Fibroblast of lung (primary cell): ENCODE data around the gene GPRC5C. TPM values are rescaled to one million over a fixed set of nuclear protein-coding genes. Genes with fewer than 3 reads are reported as not detected.

Source experiments
- DNase-seq, 2 donors: peaks; one replicate each; pipeline versions ENCODE4 v3.0.0 to v3.0.0-alpha.2; 2010; ENCODE audit warnings: low read depth in 2 of 2
- H2AFZ ChIP-seq: 2 replicates; pipeline ENCODE4 v1.5.1; 2012; ENCODE audit warnings: low read length, control low read depth, inconsistent platforms
- H3K27ac ChIP-seq: 2 replicates; pipeline ENCODE4 v1.5.1; 2011; ENCODE audit warnings: low read length, control low read depth; ENCODE audit not compliant: insufficient read depth
- H3K27me3 ChIP-seq: 2 replicates; pipeline ENCODE4 v1.5.1; 2011; ENCODE audit warnings: mild to moderate bottlenecking, low read length; ENCODE audit not compliant: control insufficient read depth, insufficient read depth
- H3K36me3 ChIP-seq: 2 replicates; pipeline ENCODE4 v1.5.1; 2011; ENCODE audit warnings: low read length; ENCODE audit not compliant: control insufficient read depth, insufficient read depth
- H3K4me1 ChIP-seq: 2 replicates; pipeline ENCODE4 v1.5.1; 2011; ENCODE audit warnings: low read length; ENCODE audit not compliant: control insufficient read depth, insufficient read depth; ENCODE audit errors: extremely low read depth
- H3K4me2 ChIP-seq: 2 replicates; pipeline ENCODE4 v1.5.1; 2011; ENCODE audit warnings: low read length, control low read depth; ENCODE audit not compliant: insufficient read depth; ENCODE audit errors: extremely low read depth
- H3K4me3 ChIP-seq, 4 experiments: fragments of 200-600 bp in 1 of 4; sonication (generic) in 1 of 4; replicated peaks in 1 of 4; 2 replicates each; pipeline ENCODE4 v1.5.1; 2011 to 2016; ENCODE audit warnings: low read length in 4 of 4, low read depth in 3 of 4, mild to moderate bottlenecking in 3 of 4, control low read depth in 2 of 4, inconsistent platforms in 1 of 4, mixed read lengths in 1 of 4; ENCODE audit not compliant: insufficient read depth in 1 of 4; ENCODE audit errors: control extremely low read depth in 1 of 4
- H3K79me2 ChIP-seq: 2 replicates; pipeline ENCODE4 v1.5.1; 2012; ENCODE audit warnings: mild to moderate bottlenecking, low read length, inconsistent platforms; ENCODE audit not compliant: control insufficient read depth, insufficient read depth
- H3K9ac ChIP-seq: 2 replicates; pipeline ENCODE4 v1.5.1; 2011; ENCODE audit warnings: mild to moderate bottlenecking, low read length, control low read depth; ENCODE audit not compliant: insufficient read depth
- H3K9me3 ChIP-seq: 2 replicates; pipeline ENCODE4 v1.5.1; 2012; ENCODE audit warnings: low read depth, low read length; ENCODE audit not compliant: control insufficient read depth, insufficient read depth
- H4K20me1 ChIP-seq: 2 replicates; pipeline ENCODE4 v1.5.1; 2011; ENCODE audit warnings: low read length; ENCODE audit not compliant: control insufficient read depth, insufficient read depth; ENCODE audit errors: extremely low read depth
- CTCF ChIP-seq, 2 donors: IDR thresholded peaks in 1 of 2; conservative IDR thresholded peaks in 1 of 2; 1 replicate in 1 of 2; 2 replicates in 1 of 2; pipeline ENCODE4 v1.5.1; 2011 to 2012; ENCODE audit warnings: low read length in 2 of 2, control low read depth in 1 of 2, inconsistent platforms in 1 of 2, low read depth in 1 of 2, mild to moderate bottlenecking in 1 of 2
- EZH2 ChIP-seq: IDR thresholded peaks from 2 replicates; pipeline ENCODE4 v1.5.1; 2012; ENCODE audit warnings: low read length, control low read depth, mild to moderate bottlenecking; ENCODE audit errors: missing control alignments
- polyA plus RNA-seq, 2 donors: library from polyadenylated mRNA; depleted of rRNA in 1 of 2; stranded (reverse) in 1 of 2; unstranded in 1 of 2; fragments of >200 nt; gene quantifications; 2 replicates each; pipeline ENCODE4 v1.2.1, GENCODE V29; 2011 to 2012; ENCODE audit warnings: missing spikeins in 1 of 2
- total RNA-seq: library from RNA; depleted of rRNA; stranded (reverse); fragments of >200 nt; gene quantifications from 2 replicates; pipeline ENCODE4 v1.2.1, GENCODE V29; 2014

GPRC5C gene
- total and polyA plus RNA-seq, 2 donors (not counting 1 experiment from before 2014, with no cell fraction given) = 0.11 to 1.5 TPM

- H2AFZ ChIP-seq = no peak overlapping the region
- no peaks in the 10 kb centered on the region for H3K9me3 ChIP-seq
- no peaks in the 10 kb centered on the region for H3K27me3 ChIP-seq
- H3K36me3 ChIP-seq = no peaks in the 10 kb centered on the region
- no peaks in the 10 kb centered on the region for H3K4me1 ChIP-seq
- H4K20me1 ChIP-seq = no peaks in the 10 kb centered on the region
- no peak overlapping the region for H3K4me2 ChIP-seq
- DNase-seq = no peak
- no peaks in the 10 kb centered on the region for H3K79me2 ChIP-seq
- H3K9ac ChIP-seq = no peak overlapping the region
- no peak overlapping the region for H3K27ac ChIP-seq
- no peak for TF ChIP-seq CTCF (conservative IDR thresholded peaks at IDR 0.05 in 1 of 2, IDR thresholded peaks at IDR 0.05 in 1 of 2; ENCODE audit: low read depth in 1 of 2, low read length in 2 of 2)
- TF ChIP-seq EZH2 = no peak
- no peak overlapping the region for H3K4me3 ChIP-seq
Measured at GRCh38 chr17:74446551-74447500, 14.9 kb downstream of the GPRC5C start.

GRCh38 chr17:74447628-74448159 lies 15.8 kb downstream of the GPRC5C start:
- Histone ChIP-seq H3K9ac (no peak overlapping the region), H4K20me1 (no peaks in the 10 kb centered on the region), H3K79me2 (no peaks in the 10 kb centered on the region), H3K4me3 (no peak overlapping the region), H3K4me2 (no peak overlapping the region), H2AFZ (no peak overlapping the region), H3K36me3 (no peaks in the 10 kb centered on the region), H3K27ac (no peak overlapping the region), H3K9me3 (no peaks in the 10 kb centered on the region), H3K4me1 (no peaks in the 10 kb centered on the region), H3K27me3 (no peaks in the 10 kb centered on the region)
- no peak for DNase-seq
- no peak for TF ChIP-seq EZH2

GRCh38 chr17:74448756-74449155 lies 16.9 kb downstream of the GPRC5C start:
- no peak overlapping the region for H3K27ac ChIP-seq
- TF ChIP-seq CTCF (conservative IDR thresholded peaks at IDR 0.05 in 1 of 2, IDR thresholded peaks at IDR 0.05 in 1 of 2; ENCODE audit: low read depth in 1 of 2, low read length in 2 of 2) (no peak), EZH2 (no peak)
- no peak for DNase-seq
- H4K20me1 ChIP-seq = no peaks in the 10 kb centered on the region
- no peak overlapping the region for H2AFZ ChIP-seq
- H3K79me2 ChIP-seq = no peaks in the 10 kb centered on the region
- H3K4me2 ChIP-seq = no peak overlapping the region
- H3K36me3 ChIP-seq = no peaks in the 10 kb centered on the region
- no peak overlapping the region for H3K9ac ChIP-seq
- no peaks in the 10 kb centered on the region for H3K27me3 ChIP-seq
- no peaks in the 10 kb centered on the region for H3K9me3 ChIP-seq
- H3K4me3 ChIP-seq = no peak overlapping the region
- H3K4me1 ChIP-seq = no peaks in the 10 kb centered on the region
